CD4-positive, alpha-beta T cell treated with Interleukin-6 for 4 hours (primary cell): ENCODE data around the gene DNAJB7.
"Not testable (repeated sequence)": the region's sequence is repeated elsewhere in the genome, so short reads cannot be mapped to it uniquely, and the experiment has no call there.

Experiments used
- DNase-seq: peaks from one replicate; pipeline ENCODE4 v3.0.0-alpha.2; 2020; ENCODE audit warnings: mixed read lengths

The DNAJB7 gene

GRCh38 chr22:40862013-40862412 is at the start of gene DNAJB7:
DNAJB7 (minus strand) TSS chr22:40862113; CDS start chr22:40861994, 119 bp downstream.
- no peak for DNase-seq

DNA sequence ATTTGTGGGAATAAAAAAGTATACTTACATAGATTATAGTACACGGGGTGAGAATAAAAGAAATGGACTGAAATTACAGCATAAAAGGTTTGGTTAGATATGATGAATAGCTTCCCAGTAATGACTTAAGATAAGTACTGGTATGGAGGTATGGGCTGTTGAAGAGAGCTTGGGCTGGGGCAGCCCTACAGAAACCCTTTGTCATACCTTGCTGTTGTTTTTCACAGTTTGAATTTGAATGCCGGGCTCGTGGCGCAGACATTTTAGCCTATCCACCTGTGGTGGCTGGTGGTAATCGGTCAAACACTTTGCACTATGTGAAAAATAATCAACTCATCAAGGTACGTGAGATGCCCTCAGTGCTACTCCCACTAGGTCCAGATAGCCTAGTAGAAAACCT is 47.0 kb upstream of the DNAJB7 start:
- DNase-seq, result no peak

GRCh38 chr22:40904101-40904500 is 42.2 kb upstream of the DNAJB7 start:
- no peak for DNase-seq

DNA sequence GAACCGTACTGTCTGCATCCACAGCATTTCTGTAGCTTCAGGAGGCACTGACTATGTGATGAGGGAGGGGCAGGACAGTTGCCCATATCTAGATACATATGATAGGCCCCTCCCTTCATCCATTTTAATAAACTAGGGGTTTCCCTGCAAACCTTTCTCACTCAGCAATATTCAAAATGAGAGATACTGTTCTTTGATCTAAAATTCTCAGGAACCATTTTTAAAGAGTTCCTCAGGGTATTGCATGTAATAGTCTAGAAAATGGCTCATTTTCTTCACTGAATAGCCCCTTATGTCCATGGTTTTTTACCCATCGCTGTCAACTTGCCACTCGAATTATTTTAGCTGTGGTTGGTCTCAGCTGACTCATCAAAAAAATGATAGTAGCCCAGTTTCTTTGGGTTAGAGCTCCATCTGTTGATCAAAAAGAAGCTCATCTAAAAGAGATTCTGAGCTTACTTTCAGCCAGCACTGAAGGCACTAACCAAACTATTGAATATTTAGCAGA is 37.0 kb upstream of the DNAJB7 start:
- peak; percentile 3 for DNase-seq

- no peak for DNase-seq
These were observed 32.5 kb upstream of the DNAJB7 start for GRCh38 chr22:40894417-40894816.

GRCh38 chr22:40890881-40891280 is 29.0 kb upstream of the DNAJB7 start:
- DNase-seq, result no peak

DNA sequence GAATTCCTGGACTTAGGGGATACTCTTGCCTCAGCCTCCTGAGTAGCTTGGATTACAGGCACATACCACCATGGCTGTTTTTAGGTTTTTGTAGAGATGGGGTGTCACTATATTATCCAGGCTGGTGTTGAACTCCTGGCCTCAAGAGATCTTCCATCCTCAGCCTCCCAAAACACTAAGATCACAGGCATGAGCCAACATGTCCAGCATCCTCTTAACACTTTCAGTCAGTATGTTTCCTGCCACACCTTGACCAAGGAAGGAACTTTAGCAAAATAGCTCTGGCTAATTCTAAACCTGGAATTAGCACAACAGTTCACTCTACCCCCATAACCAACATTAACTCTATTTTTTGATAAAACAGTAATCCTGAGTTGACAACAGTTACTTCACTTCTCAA is 27.2 kb upstream of the DNAJB7 start:
- DNase-seq, result no peak

DNA sequence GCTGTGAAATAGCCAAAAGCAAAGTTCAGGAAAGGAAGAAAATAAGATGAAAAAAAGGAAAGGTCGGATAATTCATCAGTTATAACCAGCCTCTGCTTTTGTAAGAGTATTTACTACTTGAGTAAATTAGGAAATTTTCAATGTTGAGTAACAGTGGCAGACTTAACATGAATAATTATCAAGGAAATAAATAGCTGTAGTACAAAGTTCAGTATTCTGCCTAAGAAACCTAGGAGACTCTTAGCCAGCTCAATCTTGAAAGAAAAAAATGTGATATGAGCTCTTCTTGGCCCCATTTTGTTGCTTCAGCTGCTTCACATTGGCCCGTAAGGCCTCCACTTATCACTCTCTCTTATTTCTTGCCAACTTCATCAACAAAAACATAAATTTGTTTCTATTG is 17.0 kb upstream of the DNAJB7 start:
- DNase-seq, result no peak

DNA sequence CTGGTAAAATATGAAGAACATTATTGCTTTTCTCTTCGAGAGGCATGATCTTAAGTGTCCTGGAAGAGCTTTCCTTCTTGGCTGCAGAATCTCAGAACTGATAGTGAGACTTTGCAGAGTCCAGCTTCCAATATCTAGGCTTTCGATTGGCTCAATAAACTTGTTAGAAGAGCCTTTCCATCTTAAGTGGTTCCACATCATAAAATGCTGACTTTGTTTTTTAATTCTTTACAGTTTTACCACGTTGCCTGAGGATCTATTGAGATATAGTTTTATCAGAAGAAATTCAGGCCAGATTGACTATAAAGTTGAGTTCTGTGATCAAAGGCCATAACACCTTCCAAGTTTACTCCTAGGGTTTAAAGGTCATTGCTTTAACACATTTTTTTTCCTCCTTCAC is 15.6 kb upstream of the DNAJB7 start:
- no peak for DNase-seq

DNA sequence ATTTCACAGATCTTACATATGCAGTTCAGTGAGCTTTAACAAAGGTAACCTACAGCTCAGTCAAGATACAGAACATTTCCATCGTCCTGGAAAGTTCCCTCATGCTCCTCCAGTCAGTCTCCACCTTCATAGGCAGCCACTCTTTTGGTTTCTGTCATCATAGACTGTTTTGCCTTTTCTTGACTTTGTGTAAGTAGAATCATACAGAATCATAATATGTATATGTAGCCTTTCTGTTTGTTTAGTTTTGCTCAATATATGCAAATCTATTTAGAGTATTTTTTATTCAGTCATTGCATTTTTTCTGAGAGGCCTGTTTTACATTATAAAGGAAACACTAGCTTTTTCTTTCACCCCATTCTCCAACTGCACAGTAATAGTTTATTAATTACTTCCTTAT is 15.0 kb upstream of the DNAJB7 start:
- DNase-seq, result no peak

- no peak for DNase-seq
These were observed 13.2 kb upstream of the DNAJB7 start for GRCh38 chr22:40875111-40875510.

DNA sequence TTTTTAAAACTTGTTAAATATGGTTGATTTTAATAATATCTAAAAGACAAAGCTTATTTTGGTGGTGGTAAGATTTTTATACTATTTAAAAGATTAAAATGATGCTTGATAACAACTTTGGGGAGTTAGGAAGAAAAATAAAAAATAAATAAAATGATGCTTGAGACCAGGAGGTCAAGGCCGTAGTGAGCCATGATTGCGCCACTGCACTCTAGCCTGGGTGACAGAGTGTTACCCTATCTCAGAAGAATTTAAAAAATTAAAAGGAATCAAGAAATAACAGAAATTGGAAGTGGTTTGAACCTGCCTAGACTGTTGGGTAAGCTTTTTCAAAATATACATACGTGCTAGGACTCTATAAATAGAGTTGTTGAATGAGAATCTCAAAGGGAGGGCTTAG is 12.1 kb upstream of the DNAJB7 start:
- DNase-seq, result no peak

DNA sequence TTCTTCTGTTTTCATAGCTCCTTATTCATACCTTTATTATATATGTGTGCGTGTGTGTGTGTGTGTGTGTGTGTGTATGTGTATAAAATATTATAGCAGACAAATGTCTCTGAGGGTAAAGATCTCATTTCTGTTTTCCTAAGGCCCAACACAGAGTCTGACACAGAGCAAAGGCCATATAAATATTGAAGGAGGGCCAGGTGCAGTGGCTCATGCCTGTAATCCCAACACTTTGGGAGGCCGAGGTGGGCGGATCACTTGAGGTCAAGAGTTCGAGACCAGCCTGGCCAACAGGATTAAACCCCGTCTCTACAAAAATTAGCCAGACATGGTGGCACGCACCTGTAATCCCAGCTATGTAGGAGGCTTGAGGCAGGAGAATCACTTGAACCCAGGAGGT is 6.5 kb upstream of the DNAJB7 start:
- not testable (repeated sequence) for DNase-seq

DNA sequence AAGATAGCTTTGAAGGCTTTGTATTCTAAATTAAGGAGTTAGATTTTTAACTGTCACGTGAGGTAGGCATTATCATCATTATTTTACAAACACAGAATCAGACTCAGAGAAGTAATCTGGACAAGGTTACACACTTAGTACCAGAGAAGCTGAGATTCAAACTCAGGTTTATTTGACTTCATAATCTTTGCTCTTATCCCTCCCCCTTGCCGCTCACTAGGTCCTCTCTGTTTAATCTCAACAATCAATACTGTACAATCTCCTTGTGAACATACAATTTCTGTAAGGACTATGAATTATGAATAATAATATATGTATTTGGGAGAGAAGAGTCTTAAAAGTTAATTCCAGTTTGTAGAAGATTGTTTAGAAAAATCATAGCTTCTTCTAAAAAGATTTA is 5.2 kb upstream of the DNAJB7 start:
- DNase-seq, result no peak

DNA sequence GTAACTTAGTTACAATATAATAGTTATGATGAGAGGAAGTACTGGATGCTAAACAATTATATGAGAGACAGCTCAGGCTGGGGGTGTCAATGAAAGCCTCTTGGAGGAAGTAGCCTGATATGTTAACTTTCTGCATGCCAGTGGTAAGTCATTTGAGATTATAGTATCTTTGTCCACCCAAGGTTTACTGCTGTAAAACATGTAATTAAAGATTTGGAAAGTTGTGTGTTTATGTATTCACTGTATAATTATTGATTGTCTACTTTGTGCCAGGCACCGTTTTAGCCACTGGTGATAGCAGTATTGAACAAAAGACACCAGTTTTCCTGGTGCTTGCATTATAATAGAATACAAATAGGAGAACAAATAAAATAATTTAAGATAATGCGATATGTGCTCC is 624 bp upstream of the DNAJB7 start:
- no peak for DNase-seq

DNA sequence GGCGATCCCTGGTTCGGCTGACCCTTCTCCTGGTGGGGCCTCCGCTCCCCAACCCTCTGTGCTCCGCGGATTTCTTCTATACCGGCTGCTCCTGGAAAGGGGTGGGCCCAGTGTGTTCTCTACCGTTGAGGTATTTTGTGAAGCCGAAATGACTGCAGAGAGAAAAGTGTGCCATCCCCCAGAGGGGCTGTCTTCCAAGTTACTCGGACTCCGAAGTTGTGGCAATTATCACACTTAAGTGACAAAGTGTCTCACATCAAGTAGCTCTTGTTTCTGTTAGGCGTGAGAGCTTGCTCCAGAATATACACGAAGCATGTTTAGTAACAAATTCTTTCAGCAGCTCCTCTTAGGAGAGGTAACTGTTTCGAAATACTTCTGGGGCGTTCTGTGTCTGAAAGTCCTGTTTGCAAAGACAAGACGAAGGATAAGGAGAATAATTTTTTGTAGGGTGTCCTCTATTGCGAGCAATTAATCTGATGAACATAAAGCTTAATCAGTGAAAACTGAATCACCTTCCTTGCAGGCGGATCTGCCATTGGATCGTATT is 4.5 kb downstream of the DNAJB7 start:
- no peak for DNase-seq

GRCh38 chr22:40856513-40857308 is 5.2 kb downstream of the DNAJB7 start, which contains the start of the genes ST13 and XPNPEP3:
ST13 (minus strand) TSS chr22:40856639; CDS start chr22:40856540, 99 bp downstream.
XPNPEP3 (plus strand) TSS chr22:40857148; CDS start chr22:40857182, 34 bp downstream.
- peak; percentile 97 for DNase-seq

- peak; percentile 21 for DNase-seq
These were observed 5.9 kb downstream of the DNAJB7 start for GRCh38 chr22:40855979-40856512.

- no peak for DNase-seq
These were observed 6.6 kb downstream of the DNAJB7 start for GRCh38 chr22:40855071-40855978.

GRCh38 chr22:40853961-40854360 is 8.0 kb downstream of the DNAJB7 start:
- DNase-seq, result no peak

- no peak for DNase-seq
These were observed 8.6 kb downstream of the DNAJB7 start for GRCh38 chr22:40853333-40853732.

DNA sequence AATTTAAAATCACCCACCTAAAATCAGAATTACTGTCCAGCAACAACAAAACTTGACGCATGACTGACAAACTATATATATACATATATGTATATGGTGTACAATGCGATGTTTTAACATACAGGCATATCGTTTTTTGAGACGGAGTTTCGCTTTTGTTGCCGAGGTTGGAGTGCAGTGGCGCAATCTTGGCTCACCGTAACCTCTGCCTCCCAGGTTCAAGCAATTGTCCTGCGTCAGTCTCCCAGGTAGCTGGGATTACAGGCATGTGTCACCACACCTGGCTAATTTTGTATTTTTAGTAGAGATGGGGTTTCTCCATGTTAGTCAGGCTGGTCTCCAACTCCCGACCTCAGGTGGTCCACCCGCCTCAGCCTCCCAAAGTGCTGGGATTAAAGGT is 16.1 kb downstream of the DNAJB7 start:
- DNase-seq, result not testable (repeated sequence)

GRCh38 chr22:40844951-40845350 is 17.0 kb downstream of the DNAJB7 start:
- no peak for DNase-seq
